Liver (tissue), 9 donors: ENCODE measurements around the gene MEP1A. TPM values are rescaled to one million over a fixed set of nuclear protein-coding genes. Genes with fewer than 3 reads are reported as not detected.

ENCODE experiments used
- DNase-seq: peaks from one replicate; pipeline ENCODE4 v3.0.0-alpha.2; 2017; ENCODE audit warnings: low spot score
- H3K27ac ChIP-seq, 2 donors: one replicate each; pipeline ENCODE4 v1.7.0; 2013; ENCODE audit warnings: inconsistent platforms in 2 of 2, low read length in 2 of 2, control low read depth in 1 of 2, low read depth in 1 of 2, mild to moderate bottlenecking in 1 of 2
- H3K27me3 ChIP-seq, 4 donors: one replicate each; pipeline versions ENCODE4 v1.6.1 to v1.7.0; 2013; ENCODE audit warnings: low read length in 3 of 4, inconsistent platforms in 1 of 4, mild to moderate bottlenecking in 1 of 4, moderate library complexity in 1 of 4; ENCODE audit not compliant: control insufficient read depth in 4 of 4, insufficient read depth in 4 of 4
- H3K36me3 ChIP-seq, 4 donors: one replicate each; pipeline versions ENCODE4 v1.6.1 to v1.7.0; 2013; ENCODE audit warnings: low read length in 3 of 4, mild to moderate bottlenecking in 3 of 4, low read depth in 1 of 4, moderate library complexity in 1 of 4; ENCODE audit not compliant: control insufficient read depth in 4 of 4, insufficient read depth in 3 of 4
- H3K4me1 ChIP-seq, 4 donors: one replicate each; pipeline versions ENCODE4 v1.6.1 to v1.7.0; 2013; ENCODE audit warnings: low read length in 3 of 4, mild to moderate bottlenecking in 3 of 4, moderate library complexity in 1 of 4; ENCODE audit not compliant: control insufficient read depth in 4 of 4, insufficient read depth in 4 of 4
- H3K4me3 ChIP-seq, 3 donors: one replicate each; pipeline versions ENCODE4 v1.6.1 to v1.7.0; 2013; ENCODE audit warnings: low read length in 3 of 3, control low read depth in 1 of 3, low read depth in 1 of 3, mild to moderate bottlenecking in 1 of 3
- H3K9ac ChIP-seq, 2 donors: one replicate each; pipeline ENCODE4 v1.7.0; 2013; ENCODE audit warnings: low read length in 2 of 2, mild to moderate bottlenecking in 2 of 2, moderate library complexity in 2 of 2, control low read depth in 1 of 2, low read depth in 1 of 2
- H3K9me3 ChIP-seq, 4 donors: one replicate each; pipeline versions ENCODE4 v1.6.1 to v1.7.0; 2013; ENCODE audit warnings: low read length in 3 of 4; ENCODE audit not compliant: control insufficient read depth in 4 of 4
- EGR1 ChIP-seq, 2 donors: IDR thresholded peaks; 2 replicates each; pipeline ENCODE4 v1.6.1; 2016 to 2018; ENCODE audit warnings: antibody characterized with exemption in 2 of 2, low read depth in 2 of 2
- FOXA1 ChIP-seq: IDR thresholded peaks from 2 replicates; pipeline ENCODE4 v1.6.1; 2016; ENCODE audit warnings: antibody characterized with exemption
- FOXA2 ChIP-seq: IDR thresholded peaks from 2 replicates; pipeline ENCODE4 v1.6.1; 2016; ENCODE audit warnings: antibody characterized with exemption
- GABPA ChIP-seq, 2 donors: IDR thresholded peaks in 1 of 2; conservative IDR thresholded peaks in 1 of 2; 2 replicates each; pipeline ENCODE4 v1.6.1; 2016; ENCODE audit warnings: antibody characterized with exemption in 2 of 2, mild to moderate bottlenecking in 1 of 2, moderate library complexity in 1 of 2
- HNF4A ChIP-seq, 2 donors: conservative IDR thresholded peaks; 2 replicates each; pipeline ENCODE4 v1.6.1; 2016; ENCODE audit warnings: antibody characterized with exemption in 2 of 2, mild to moderate bottlenecking in 2 of 2
- HNF4G ChIP-seq: IDR thresholded peaks from 2 replicates; pipeline ENCODE4 v1.6.1; 2016; ENCODE audit warnings: antibody characterized with exemption
- JUND ChIP-seq, 2 donors: IDR thresholded peaks; 2 replicates each; pipeline ENCODE4 v1.6.1; 2016; ENCODE audit warnings: antibody characterized with exemption in 2 of 2
- NR2F2 ChIP-seq: IDR thresholded peaks from 2 replicates; pipeline ENCODE4 v1.6.1; 2016; ENCODE audit warnings: antibody characterized with exemption
- RAD21 ChIP-seq, 2 donors: IDR thresholded peaks; 2 replicates each; pipeline ENCODE4 v1.6.1; 2016; ENCODE audit warnings: antibody characterized with exemption in 2 of 2, mild to moderate bottlenecking in 2 of 2
- RXRA ChIP-seq, 2 donors: IDR thresholded peaks; 2 replicates each; pipeline ENCODE4 v1.6.1; 2017 to 2018; ENCODE audit warnings: antibody characterized with exemption in 2 of 2, mild to moderate bottlenecking in 1 of 2
- SP1 ChIP-seq: IDR thresholded peaks from 2 replicates; pipeline ENCODE4 v1.6.1; 2018; ENCODE audit warnings: antibody characterized with exemption, mild to moderate bottlenecking
- TAF1 ChIP-seq: conservative IDR thresholded peaks from 2 replicates; pipeline ENCODE4 v1.6.1; 2016; ENCODE audit warnings: antibody characterized with exemption, mild to moderate bottlenecking
- YY1 ChIP-seq: IDR thresholded peaks from 2 replicates; pipeline ENCODE4 v1.6.1; 2016; ENCODE audit warnings: antibody characterized with exemption, mild to moderate bottlenecking
- WGBS: extraction: QIAGEN DNeasy Blood & Tissue Kit; methylation state at CpG from one replicate; pipeline ENCODE4 v1.1.7; 2013; 5-methylcytosine and 5-hydroxymethylcytosine counted together
- polyA plus RNA-seq, 2 donors: library from polyadenylated mRNA; stranded (reverse) in 1 of 2; unstranded in 1 of 2; fragments of 200-250 nt in 1 of 2; fragments of >200 nt in 1 of 2; fragmentation: Nextera tagmentation in 1 of 2; extraction: Ambion mirVana in 1 of 2; gene quantifications; one replicate each; pipeline versions ENCODE4 v1.2.1 to v1.2.3, GENCODE V29; 2013 to 2015
- total RNA-seq, 2 donors: library from RNA; depleted of rRNA; stranded (reverse); fragments of >200 nt; gene quantifications; one replicate each; pipeline ENCODE4 v1.2.3, GENCODE V29; 2014
- TF ChIP-seq, protein P1 (sequence below): IDR thresholded peaks from 2 replicates; pipeline ENCODE4 v1.6.1; 2016; ENCODE audit warnings: antibody characterized with exemption, mild to moderate bottlenecking
- TF ChIP-seq, protein P2 (sequence below): IDR thresholded peaks from 2 replicates; pipeline ENCODE4 v1.6.1; 2016; ENCODE audit warnings: antibody characterized with exemption
- TF ChIP-seq, protein P3 (sequence below): IDR thresholded peaks from 2 replicates; pipeline ENCODE4 v1.6.1; 2016; ENCODE audit warnings: antibody characterized with exemption
- TF ChIP-seq, protein P4 (sequence below): IDR thresholded peaks from 2 replicates; pipeline ENCODE4 v1.6.1; 2016; ENCODE audit warnings: antibody characterized with exemption
- TF ChIP-seq, protein P5 (sequence below): fragments of 150-350 bp; IDR thresholded peaks from 2 replicates; pipeline ENCODE4 v1.5.1; 2017; ENCODE audit warnings: improper control_type of control experiment, low read depth, low read length; ENCODE audit not compliant: missing input control
- donor health status: healthy.
- donor health status: healthy.
- donor health status: healthy.
- donor health status: healthy.
- donor health status: healthy.

Gene MEP1A
- total and polyA plus RNA-seq, 4 donors = 0.01 to 1.8 (median 0.08) TPM; not detected in 1

DNA sequence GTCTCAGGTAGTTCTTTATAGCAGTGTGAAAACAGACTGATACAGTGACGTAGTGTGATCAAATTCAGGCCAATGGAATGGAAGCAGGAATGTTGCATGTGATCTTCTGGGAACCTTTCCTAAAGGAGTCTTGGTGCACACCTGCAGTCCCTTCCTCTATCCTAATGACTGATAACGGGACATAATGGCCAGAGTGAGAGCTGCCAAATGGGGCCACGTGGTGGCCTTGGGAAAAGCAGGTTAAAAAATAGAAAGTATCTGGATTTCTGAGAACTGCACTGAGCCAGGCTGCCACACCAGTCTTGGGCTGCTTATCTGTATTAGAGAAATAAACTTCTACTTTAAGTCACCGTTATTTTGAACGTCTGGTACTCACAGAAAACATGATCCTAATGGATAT, 51.9 kb downstream of the MEP1A start:
- Histone ChIP-seq H3K36me3 (no peaks in the 10 kb centered on the region), H3K4me1 (peaks cover 0 to 4% (median 0%) of the 10 kb centered on the region in 4 donors), H3K4me3 (no peak overlapping the region), H3K27ac (no peak overlapping the region), H3K27me3 (no peaks in the 10 kb centered on the region), H3K9ac (no peak overlapping the region), H3K9me3 (peaks cover 0 to 12% (median 1%) of the 10 kb centered on the region in 4 donors)
- no peak for DNase-seq
- TF ChIP-seq, protein P1, sequence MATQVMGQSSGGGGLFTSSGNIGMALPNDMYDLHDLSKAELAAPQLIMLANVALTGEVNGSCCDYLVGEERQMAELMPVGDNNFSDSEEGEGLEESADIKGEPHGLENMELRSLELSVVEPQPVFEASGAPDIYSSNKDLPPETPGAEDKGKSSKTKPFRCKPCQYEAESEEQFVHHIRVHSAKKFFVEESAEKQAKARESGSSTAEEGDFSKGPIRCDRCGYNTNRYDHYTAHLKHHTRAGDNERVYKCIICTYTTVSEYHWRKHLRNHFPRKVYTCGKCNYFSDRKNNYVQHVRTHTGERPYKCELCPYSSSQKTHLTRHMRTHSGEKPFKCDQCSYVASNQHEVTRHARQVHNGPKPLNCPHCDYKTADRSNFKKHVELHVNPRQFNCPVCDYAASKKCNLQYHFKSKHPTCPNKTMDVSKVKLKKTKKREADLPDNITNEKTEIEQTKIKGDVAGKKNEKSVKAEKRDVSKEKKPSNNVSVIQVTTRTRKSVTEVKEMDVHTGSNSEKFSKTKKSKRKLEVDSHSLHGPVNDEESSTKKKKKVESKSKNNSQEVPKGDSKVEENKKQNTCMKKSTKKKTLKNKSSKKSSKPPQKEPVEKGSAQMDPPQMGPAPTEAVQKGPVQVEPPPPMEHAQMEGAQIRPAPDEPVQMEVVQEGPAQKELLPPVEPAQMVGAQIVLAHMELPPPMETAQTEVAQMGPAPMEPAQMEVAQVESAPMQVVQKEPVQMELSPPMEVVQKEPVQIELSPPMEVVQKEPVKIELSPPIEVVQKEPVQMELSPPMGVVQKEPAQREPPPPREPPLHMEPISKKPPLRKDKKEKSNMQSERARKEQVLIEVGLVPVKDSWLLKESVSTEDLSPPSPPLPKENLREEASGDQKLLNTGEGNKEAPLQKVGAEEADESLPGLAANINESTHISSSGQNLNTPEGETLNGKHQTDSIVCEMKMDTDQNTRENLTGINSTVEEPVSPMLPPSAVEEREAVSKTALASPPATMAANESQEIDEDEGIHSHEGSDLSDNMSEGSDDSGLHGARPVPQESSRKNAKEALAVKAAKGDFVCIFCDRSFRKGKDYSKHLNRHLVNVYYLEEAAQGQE = no peak
- no peak for TF ChIP-seq NR2F2
- TF ChIP-seq, protein P2, sequence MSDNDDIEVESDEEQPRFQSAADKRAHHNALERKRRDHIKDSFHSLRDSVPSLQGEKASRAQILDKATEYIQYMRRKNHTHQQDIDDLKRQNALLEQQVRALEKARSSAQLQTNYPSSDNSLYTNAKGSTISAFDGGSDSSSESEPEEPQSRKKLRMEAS = no peak
- no peak for TF ChIP-seq EGR1 (IDR thresholded peaks at IDR 0.05; ENCODE audit: low read depth in 2 of 2)
- TF ChIP-seq TAF1 = no peak
- TF ChIP-seq JUND (IDR thresholded peaks at IDR 0.05) = no peak
- no peak for TF ChIP-seq SP1
- no peak for TF ChIP-seq RAD21 (IDR thresholded peaks at IDR 0.05)
- no peak for TF ChIP-seq GABPA (IDR thresholded peaks at IDR 0.05 in 1 of 2, conservative IDR thresholded peaks at IDR 0.05 in 1 of 2)
- TF ChIP-seq RXRA (IDR thresholded peaks at IDR 0.05) = no peak
- TF ChIP-seq YY1 = no peak
- TF ChIP-seq, protein P3, sequence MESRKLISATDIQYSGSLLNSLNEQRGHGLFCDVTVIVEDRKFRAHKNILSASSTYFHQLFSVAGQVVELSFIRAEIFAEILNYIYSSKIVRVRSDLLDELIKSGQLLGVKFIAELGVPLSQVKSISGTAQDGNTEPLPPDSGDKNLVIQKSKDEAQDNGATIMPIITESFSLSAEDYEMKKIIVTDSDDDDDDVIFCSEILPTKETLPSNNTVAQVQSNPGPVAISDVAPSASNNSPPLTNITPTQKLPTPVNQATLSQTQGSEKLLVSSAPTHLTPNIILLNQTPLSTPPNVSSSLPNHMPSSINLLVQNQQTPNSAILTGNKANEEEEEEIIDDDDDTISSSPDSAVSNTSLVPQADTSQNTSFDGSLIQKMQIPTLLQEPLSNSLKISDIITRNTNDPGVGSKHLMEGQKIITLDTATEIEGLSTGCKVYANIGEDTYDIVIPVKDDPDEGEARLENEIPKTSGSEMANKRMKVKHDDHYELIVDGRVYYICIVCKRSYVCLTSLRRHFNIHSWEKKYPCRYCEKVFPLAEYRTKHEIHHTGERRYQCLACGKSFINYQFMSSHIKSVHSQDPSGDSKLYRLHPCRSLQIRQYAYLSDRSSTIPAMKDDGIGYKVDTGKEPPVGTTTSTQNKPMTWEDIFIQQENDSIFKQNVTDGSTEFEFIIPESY = no peak
- TF ChIP-seq FOXA2 = no peak
- no peak for TF ChIP-seq HNF4A (conservative IDR thresholded peaks at IDR 0.05)
- TF ChIP-seq, protein P4, sequence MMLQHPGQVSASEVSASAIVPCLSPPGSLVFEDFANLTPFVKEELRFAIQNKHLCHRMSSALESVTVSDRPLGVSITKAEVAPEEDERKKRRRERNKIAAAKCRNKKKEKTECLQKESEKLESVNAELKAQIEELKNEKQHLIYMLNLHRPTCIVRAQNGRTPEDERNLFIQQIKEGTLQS = no peak
- TF ChIP-seq FOXA1 = no peak
- 75% methylated on average over 5 of the region's 5 CpGs for WGBS

DNA sequence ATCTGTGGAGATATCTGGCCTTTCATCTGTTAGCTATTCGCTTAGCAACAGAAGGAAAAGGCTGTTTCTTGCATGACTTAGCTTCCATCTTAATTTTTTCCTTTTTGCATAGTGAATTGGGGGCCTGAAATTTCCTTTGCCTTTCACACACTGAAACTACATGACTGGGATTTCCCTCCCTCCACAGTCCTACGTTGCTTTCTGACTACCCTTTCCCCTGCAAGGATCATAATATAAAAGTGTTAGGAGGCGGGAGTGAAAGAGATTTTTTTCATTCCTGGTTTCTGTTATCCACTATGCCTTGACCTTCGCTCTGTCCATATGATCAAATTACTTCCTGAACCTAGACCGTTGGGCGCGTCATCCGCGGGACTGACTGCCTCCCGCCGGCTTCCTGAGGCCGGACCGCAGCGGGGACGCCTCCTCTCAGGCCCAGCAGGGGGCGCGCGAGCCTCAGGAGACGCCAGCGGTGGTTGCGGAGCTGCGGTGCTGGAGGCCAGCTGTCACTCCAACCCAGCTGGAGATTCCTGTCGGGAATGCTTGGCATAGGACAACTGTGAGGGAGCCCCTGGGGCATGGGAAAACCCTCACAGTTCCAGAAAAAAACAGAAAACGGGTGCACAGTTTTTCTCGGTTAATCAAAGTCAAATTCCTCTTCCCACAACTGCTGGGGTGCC, 55.6 kb downstream of the MEP1A start:
- H3K27me3 ChIP-seq = no peaks in the 10 kb centered on the region
- 8% methylated on average over 25 of the region's 25 CpGs for WGBS
- no peak overlapping the region for H3K27ac ChIP-seq
- peak overlapping the region; percentile 34 to 45 for H3K9ac ChIP-seq
- H3K9me3 ChIP-seq = no peaks in the 10 kb centered on the region
- DNase-seq = peak; percentile 85
- H3K4me1 ChIP-seq = peaks cover 0 to 4% (median 0%) of the 10 kb centered on the region in 4 donors
- H3K4me3 ChIP-seq = no peak overlapping the region
- H3K36me3 ChIP-seq = no peaks in the 10 kb centered on the region
- TF ChIP-seq, protein P5, sequence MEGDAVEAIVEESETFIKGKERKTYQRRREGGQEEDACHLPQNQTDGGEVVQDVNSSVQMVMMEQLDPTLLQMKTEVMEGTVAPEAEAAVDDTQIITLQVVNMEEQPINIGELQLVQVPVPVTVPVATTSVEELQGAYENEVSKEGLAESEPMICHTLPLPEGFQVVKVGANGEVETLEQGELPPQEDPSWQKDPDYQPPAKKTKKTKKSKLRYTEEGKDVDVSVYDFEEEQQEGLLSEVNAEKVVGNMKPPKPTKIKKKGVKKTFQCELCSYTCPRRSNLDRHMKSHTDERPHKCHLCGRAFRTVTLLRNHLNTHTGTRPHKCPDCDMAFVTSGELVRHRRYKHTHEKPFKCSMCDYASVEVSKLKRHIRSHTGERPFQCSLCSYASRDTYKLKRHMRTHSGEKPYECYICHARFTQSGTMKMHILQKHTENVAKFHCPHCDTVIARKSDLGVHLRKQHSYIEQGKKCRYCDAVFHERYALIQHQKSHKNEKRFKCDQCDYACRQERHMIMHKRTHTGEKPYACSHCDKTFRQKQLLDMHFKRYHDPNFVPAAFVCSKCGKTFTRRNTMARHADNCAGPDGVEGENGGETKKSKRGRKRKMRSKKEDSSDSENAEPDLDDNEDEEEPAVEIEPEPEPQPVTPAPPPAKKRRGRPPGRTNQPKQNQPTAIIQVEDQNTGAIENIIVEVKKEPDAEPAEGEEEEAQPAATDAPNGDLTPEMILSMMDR = peak; percentile 94
- peak; percentile 94 to 98 for TF ChIP-seq RAD21 (IDR thresholded peaks at IDR 0.05)
- peak in 1 of 2 donors; percentile 43 for TF ChIP-seq HNF4A (conservative IDR thresholded peaks at IDR 0.05)
- no peak for TF ChIP-seq JUND (IDR thresholded peaks at IDR 0.05)
- TF ChIP-seq SP1 = peak; percentile 22
- no peak for TF ChIP-seq FOXA2
- TF ChIP-seq HNF4G = no peak
